Middle frontal gyrus (tissue), 1 donor: ENCODE results near the gene DUS2.

Experiments used
- DNase-seq: peaks from one replicate; pipeline ENCODE4 v3.0.0-alpha.2; 2015; ENCODE audit warnings: low spot score; ENCODE audit errors: extremely low spot score

The DUS2 gene

DNA sequence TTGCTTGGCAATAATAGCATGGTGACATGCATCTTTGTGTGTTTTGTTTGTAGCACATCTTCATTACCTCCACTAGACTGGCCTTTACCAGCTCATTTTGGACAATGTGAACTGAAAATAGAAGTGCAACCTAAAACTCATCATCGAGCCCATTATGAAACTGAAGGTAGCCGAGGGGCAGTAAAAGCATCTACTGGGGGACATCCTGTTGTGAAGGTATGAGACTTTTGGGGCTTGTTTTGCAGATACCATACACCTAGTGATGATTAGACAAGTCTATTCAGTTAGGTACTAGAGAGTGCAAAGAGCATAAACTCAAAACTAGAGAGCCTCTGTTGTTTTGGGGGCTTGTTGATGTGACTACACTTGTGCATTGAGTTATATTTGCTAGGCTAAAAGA is 103.3 kb downstream of the DUS2 start:
- DNase-seq = no peak

DNA sequence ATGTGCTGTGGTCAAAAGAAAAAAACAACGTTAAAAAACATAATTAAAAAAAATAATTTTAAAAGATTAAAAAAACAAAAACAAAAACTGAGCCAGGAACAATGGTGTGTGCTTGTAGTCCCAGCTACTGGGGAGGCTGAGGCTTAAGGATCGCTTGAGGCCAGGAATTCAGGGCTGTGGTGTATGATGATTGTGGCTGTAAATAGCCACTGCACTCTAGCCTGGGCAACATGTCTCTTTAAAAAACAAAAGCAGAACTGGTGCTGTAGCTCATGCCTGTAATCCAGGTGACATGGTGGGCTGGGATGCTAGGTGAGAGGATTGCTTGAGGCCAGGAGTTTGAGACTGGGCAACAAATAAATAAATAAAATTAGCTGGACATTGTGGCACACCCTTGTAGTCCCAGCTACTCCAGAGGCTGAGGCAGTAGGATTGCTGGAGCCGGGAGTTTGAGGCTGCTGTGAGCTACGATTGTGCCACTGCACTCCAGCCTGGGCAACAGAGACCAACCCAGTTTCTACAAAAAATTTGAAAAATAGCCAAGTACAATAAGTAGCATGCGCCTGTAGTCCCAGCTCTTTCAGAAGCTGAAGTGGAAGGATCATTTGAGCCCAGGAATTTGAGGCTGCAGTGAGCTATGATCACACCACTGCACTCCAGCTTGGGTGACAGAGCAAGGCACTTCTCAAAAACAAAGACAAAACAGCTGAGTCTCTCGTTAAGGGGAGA is 105.7 kb downstream of the DUS2 start:
- DNase-seq = no peak
